Measurements from ENCODE around the gene ST3GAL5. TPM values are rescaled to one million over a fixed set of nuclear protein-coding genes. Genes with fewer than 3 reads are reported as not detected.
"Not testable (repeated sequence)": the region's sequence is repeated elsewhere in the genome, so short reads cannot be mapped to it uniquely, and the experiment has no call there.

The ST3GAL5 gene
- total RNA-seq, 1 donor from 2014 or later: 18.2 TPM

- no peak for DNase-seq
These were observed 54.3 kb downstream of the ST3GAL5 start for GRCh38 chr2:85834466-85834865.

- no peak for DNase-seq
These were observed 57.1 kb downstream of the ST3GAL5 start for GRCh38 chr2:85831735-85832134.

GRCh38 chr2:85830645-85831044 is 58.1 kb downstream of the ST3GAL5 start:
- DNase-seq: no peak

- not testable (repeated sequence) for DNase-seq
These were observed 59.4 kb downstream of the ST3GAL5 start for GRCh38 chr2:85829394-85829793.

- DNase-seq: no peak
These were observed 60.1 kb downstream of the ST3GAL5 start for GRCh38 chr2:85828725-85829124.

GRCh38 chr2:85827879-85828569 is 60.8 kb downstream of the ST3GAL5 start:
- DNase-seq: no peak

- peak; percentile 86 for DNase-seq
These were observed 61.6 kb downstream of the ST3GAL5 start for GRCh38 chr2:85826990-85827878.

GRCh38 chr2:85823951-85824350 is 64.8 kb downstream of the ST3GAL5 start:
- peak; percentile 38 for DNase-seq

- DNase-seq: no peak
These were observed 66.0 kb downstream of the ST3GAL5 start for GRCh38 chr2:85822766-85823165.

- DNase-seq: no peak
These were observed 68.8 kb downstream of the ST3GAL5 start for GRCh38 chr2:85819811-85820510.

GRCh38 chr2:85814802-85815550 is 73.8 kb downstream of the ST3GAL5 start:
- DNase-seq: no peak

- peak; percentile 95 for DNase-seq
These were observed 74.6 kb downstream of the ST3GAL5 start for GRCh38 chr2:85813982-85814801.

GRCh38 chr2:85813211-85813981 is 75.4 kb downstream of the ST3GAL5 start:
- no peak for DNase-seq

GRCh38 chr2:85812094-85812735 is 76.6 kb downstream of the ST3GAL5 start:
- DNase-seq: no peak

- peak; percentile 83 for DNase-seq
These were observed 77.4 kb downstream of the ST3GAL5 start for GRCh38 chr2:85811180-85812093.

- DNase-seq: no peak
These were observed 78.2 kb downstream of the ST3GAL5 start for GRCh38 chr2:85810371-85811179.

- DNase-seq: no peak
These were observed 81.0 kb downstream of the ST3GAL5 start for GRCh38 chr2:85807756-85808155.

Data from tongue (tissue), 2 donors.